Endothelial cell of umbilical vein (primary cell): ENCODE data around the gene FMNL1. TPM values are rescaled to one million over a fixed set of nuclear protein-coding genes. Genes with fewer than 3 reads are reported as not detected.

Source experiments
- BruUV-seq: library from RNA; stranded (reverse); fragments of 400-500 nt; replicated peaks from 2 replicates; lab custom pipeline; 2021; lab: Mats Ljungman, UMichigan
- CTCF ChIA-PET: fragments of 300-600, 350-600 bp; sonication (Branson Sonifier 250); formaldehyde crosslinking; loops from one replicate; lab custom pipeline; 2021; ENCODE audit warnings: antibody characterized with exemption, inconsistent platforms; lab: Charles Lee
- POLR2A ChIA-PET: fragments of 300-600, 350-600 bp; sonication (Branson Sonifier 250); formaldehyde crosslinking; loops from one replicate; lab custom pipeline; 2021; ENCODE audit warnings: antibody characterized with exemption, inconsistent platforms; lab: Charles Lee
- DNase-seq: peaks from one replicate; pipeline ENCODE4 v3.0.0-alpha.2; 2011; ENCODE audit warnings: low read depth, low spot score
- FAIRE-seq: peaks from 2 replicates; lab custom pipeline; 2011; peaks lifted over from hg19 to GRCh38; lab: Jason Lieb, UNC
- H2AFZ ChIP-seq: 2 replicates; pipeline ENCODE4 v1.6.0; 2012; ENCODE audit warnings: low read depth, low read length, control low read depth, inconsistent platforms
- H3K27ac ChIP-seq: 2 replicates; pipeline ENCODE4 v1.5.1; 2011; ENCODE audit warnings: low read depth, mild to moderate bottlenecking, control low read depth, low read length, moderate library complexity; ENCODE audit not compliant: insufficient read depth
- H3K27me3 ChIP-seq, 2 experiments: 2 replicates each; pipeline versions ENCODE4 v1.6.0 to v1.6.1; 2011; ENCODE audit warnings: low read length in 2 of 2, mixed read lengths in 1 of 2; ENCODE audit not compliant: control insufficient read depth in 2 of 2, insufficient read depth in 2 of 2
- H3K36me3 ChIP-seq, 2 experiments: 2 replicates in 1 of 2; 3 replicates in 1 of 2; pipeline ENCODE4 v1.5.1; 2011; ENCODE audit warnings: low read length in 2 of 2, mild to moderate bottlenecking in 1 of 2, moderate library complexity in 1 of 2; ENCODE audit not compliant: control insufficient read depth in 2 of 2, insufficient read depth in 2 of 2; ENCODE audit errors: extremely low read depth in 1 of 2
- H3K4me1 ChIP-seq: 3 replicates; pipeline ENCODE4 v1.5.1; 2011; ENCODE audit warnings: mild to moderate bottlenecking, low read length; ENCODE audit not compliant: control insufficient read depth, insufficient read depth; ENCODE audit errors: extremely low read depth
- H3K4me2 ChIP-seq: 2 replicates; pipeline ENCODE4 v1.6.1; 2011; ENCODE audit warnings: low read length, control low read depth, mixed read lengths; ENCODE audit not compliant: insufficient read depth
- H3K4me3 ChIP-seq, 3 experiments: fragments of 200-600 bp in 1 of 3; sonication (generic), shearing (Covaris generic) in 1 of 3; replicated peaks in 1 of 3; 2 replicates each; pipeline ENCODE4 v1.5.1; 2011 to 2016; ENCODE audit warnings: control low read depth in 3 of 3, low read length in 3 of 3, mild to moderate bottlenecking in 2 of 3, inconsistent platforms in 1 of 3, low read depth in 1 of 3, moderate library complexity in 1 of 3; ENCODE audit not compliant: insufficient read depth in 1 of 3
- H3K79me2 ChIP-seq: 2 replicates; pipeline ENCODE4 v1.6.0; 2012; ENCODE audit warnings: low read length, inconsistent platforms; ENCODE audit not compliant: control insufficient read depth, insufficient read depth
- H3K9ac ChIP-seq: replicated peaks from 2 replicates; pipeline ENCODE3; 2011; ENCODE audit warnings: low read length, control low read depth; ENCODE audit not compliant: insufficient read depth; ENCODE audit errors: extremely low read depth
- H3K9me1 ChIP-seq: replicated peaks from 3 replicates; pipeline ENCODE4 v1.6.0; 2011; ENCODE audit warnings: mild to moderate bottlenecking, low read length; ENCODE audit not compliant: control insufficient read depth, insufficient read depth; ENCODE audit errors: extremely low read depth
- H3K9me3 ChIP-seq: replicated peaks from 2 replicates; pipeline ENCODE4 v1.5.1; 2012; ENCODE audit warnings: low read length, inconsistent platforms; ENCODE audit not compliant: control insufficient read depth, insufficient read depth
- H4K20me1 ChIP-seq: replicated peaks from 2 replicates; pipeline ENCODE3; 2011; ENCODE audit warnings: mild to moderate bottlenecking, low read length; ENCODE audit not compliant: control insufficient read depth, insufficient read depth; ENCODE audit errors: extremely low read depth
- FOS ChIP-seq: IDR thresholded peaks from 2 replicates; pipeline ENCODE4 v1.6.1; 2011; ENCODE audit warnings: mild to moderate bottlenecking, low read length, moderate library complexity, borderline replicate concordance; ENCODE audit not compliant: insufficient read depth
- GATA2 ChIP-seq: IDR thresholded peaks from 2 replicates; pipeline ENCODE4 v1.7.0; 2011; ENCODE audit warnings: low read depth, mild to moderate bottlenecking, moderate library complexity, mixed read lengths, low read length; ENCODE audit not compliant: insufficient read length, insufficient read depth
- dilution Hi-C: fragments of 300-500 bp; cut with MboI; formaldehyde crosslinking; loops from one replicate; pipeline ENCODE4 v1.15.0; 2019; ENCODE audit warnings: low sequenced_read_pairs; ENCODE audit not compliant: extremely low pct_ligation_motif_present
- intact Hi-C: fragments of 100-400 bp; cut with micrococcal nuclease; formaldehyde crosslinking; loops from one replicate; pipeline ENCODE4 v1.10.0; 2022
- polyA plus RNA-seq, 4 experiments: library from polyadenylated mRNA; depleted of rRNA in 3 of 4; stranded (reverse) in 3 of 4; unstranded in 1 of 4; fragments of >200 nt; gene quantifications; 2 replicates each; pipeline versions ENCODE4 v1.2.1 to v1.2.3, GENCODE V29; 2011 to 2012; ENCODE audit warnings: missing spikeins in 1 of 4
- total RNA-seq: library from RNA; stranded (reverse); gene quantifications from 2 replicates; pipeline ENCODE4 v1.2.3, GENCODE V29; 2021
- TF ChIP-seq, protein P1 (sequence below), 2 donors: IDR thresholded peaks; 1 replicate in 1 of 2; 2 replicates in 1 of 2; pipeline ENCODE4 v1.5.1; 2011; ENCODE audit warnings: low read length in 2 of 2, mild to moderate bottlenecking in 2 of 2, moderate library complexity in 2 of 2, control low read depth in 1 of 2, inconsistent platforms in 1 of 2, low read depth in 1 of 2; ENCODE audit not compliant: insufficient read depth in 1 of 2; ENCODE audit errors: extremely low read depth in 1 of 2

The FMNL1 gene
- total and polyA plus RNA-seq, 2 donors (not counting 3 experiments of a cell fraction or from before 2014, with no cell fraction given): 0.95 to 1.6 TPM

DNA sequence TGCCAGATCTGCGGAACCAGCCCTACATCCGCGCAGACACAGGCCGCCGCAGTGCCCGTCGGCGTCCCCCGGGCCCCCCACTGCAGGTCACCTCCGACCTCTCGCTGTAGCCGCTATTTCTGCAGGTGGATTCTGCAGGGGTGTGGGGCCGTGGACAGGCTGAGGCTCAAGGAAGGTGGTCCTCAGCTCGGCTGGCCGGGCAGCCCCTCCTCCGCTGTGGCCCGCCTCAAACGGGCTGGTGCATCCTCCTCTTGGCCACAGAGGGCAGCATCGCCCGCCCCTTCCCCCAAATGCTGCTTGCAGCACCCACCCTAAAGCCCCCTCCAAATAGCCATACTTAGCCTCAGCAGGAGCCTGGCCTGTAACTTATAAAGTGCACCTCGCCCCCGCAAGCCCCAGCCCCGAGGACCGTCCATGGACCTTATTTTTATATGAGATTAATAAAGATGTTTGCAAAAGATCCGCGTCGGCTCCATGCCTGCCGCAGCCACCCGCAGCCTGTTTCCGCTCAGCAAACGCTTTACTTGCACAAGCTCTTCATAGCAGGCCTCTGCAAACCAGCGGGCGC, 25.3 kb downstream of the FMNL1 start:
- H3K9me1 ChIP-seq: no peaks in the 10 kb centered on the region
- H2AFZ ChIP-seq: peak overlapping the region; percentile 83
- H3K4me1 ChIP-seq: peaks cover 5% of the 10 kb centered on the region
- CTCF ChIA-PET: interaction anchor here (0.5 to 1.9 kb wide), 9 partner anchors 9 to 112 kb away, joined by 3 to 5 read pairs (median 4); partner anchors contain the start of genes ACBD4, MAP3K14 and SPATA32
- intact Hi-C loops (no loop called here), dilution Hi-C loops (no loop called here)
- no peaks in the 10 kb centered on the region for H3K79me2 ChIP-seq
- H3K4me2 ChIP-seq: peak overlapping the region; percentile 83
- H3K36me3 ChIP-seq: no peaks in the 10 kb centered on the region
- POLR2A ChIA-PET: no interaction called here
- H3K9me3 ChIP-seq: no peaks in the 10 kb centered on the region
- TF ChIP-seq GATA2 (no peak), FOS (no peak)
- TF ChIP-seq, protein P1, sequence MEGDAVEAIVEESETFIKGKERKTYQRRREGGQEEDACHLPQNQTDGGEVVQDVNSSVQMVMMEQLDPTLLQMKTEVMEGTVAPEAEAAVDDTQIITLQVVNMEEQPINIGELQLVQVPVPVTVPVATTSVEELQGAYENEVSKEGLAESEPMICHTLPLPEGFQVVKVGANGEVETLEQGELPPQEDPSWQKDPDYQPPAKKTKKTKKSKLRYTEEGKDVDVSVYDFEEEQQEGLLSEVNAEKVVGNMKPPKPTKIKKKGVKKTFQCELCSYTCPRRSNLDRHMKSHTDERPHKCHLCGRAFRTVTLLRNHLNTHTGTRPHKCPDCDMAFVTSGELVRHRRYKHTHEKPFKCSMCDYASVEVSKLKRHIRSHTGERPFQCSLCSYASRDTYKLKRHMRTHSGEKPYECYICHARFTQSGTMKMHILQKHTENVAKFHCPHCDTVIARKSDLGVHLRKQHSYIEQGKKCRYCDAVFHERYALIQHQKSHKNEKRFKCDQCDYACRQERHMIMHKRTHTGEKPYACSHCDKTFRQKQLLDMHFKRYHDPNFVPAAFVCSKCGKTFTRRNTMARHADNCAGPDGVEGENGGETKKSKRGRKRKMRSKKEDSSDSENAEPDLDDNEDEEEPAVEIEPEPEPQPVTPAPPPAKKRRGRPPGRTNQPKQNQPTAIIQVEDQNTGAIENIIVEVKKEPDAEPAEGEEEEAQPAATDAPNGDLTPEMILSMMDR (IDR thresholded peaks at IDR 0.05; ENCODE audit: extremely low read depth in 1 of 2, insufficient read depth in 1 of 2, low read depth in 1 of 2, low read length in 2 of 2): peak; percentile 30 to 67
- H3K9ac ChIP-seq: no peak overlapping the region
- H3K27ac ChIP-seq: no peak overlapping the region
- no peaks in the 10 kb centered on the region for H4K20me1 ChIP-seq
- H3K27me3 ChIP-seq: no peaks in the 10 kb centered on the region
- H3K4me3 ChIP-seq: peak overlapping the region; percentile 21 to 48 (median 44)
- no peak for FAIRE-seq
- no TSS peak for BruUV-seq
- peak; percentile 34 for DNase-seq
